ENCODE measurements around the gene ZBTB3. TPM values are rescaled to one million over a fixed set of nuclear protein-coding genes. Genes with fewer than 3 reads are reported as not detected.

Gene ZBTB3
- total and polyA plus RNA-seq, 2 of the 13 experiments (the other 11 are each of a cell fraction or from before 2014, with no cell fraction given) = 3.4 to 5.2 TPM

DNA sequence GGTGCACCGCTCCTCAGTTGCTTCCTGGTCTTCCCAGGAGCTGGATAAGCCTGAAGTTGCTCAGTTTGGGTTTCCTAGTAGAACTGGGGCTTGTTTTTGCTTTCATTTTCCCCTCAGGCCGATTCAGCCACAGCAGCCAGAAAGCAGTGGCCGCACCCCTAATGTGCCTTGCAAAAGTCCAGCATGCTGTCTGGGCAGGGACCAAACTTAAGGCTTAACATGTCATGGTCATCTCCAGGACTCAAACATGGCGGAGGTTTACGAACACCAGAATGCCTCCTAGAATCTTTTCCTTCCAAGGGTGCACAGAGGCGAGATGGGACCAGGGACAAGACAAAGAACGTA is 44.0 kb downstream of the ZBTB3 start (continued):
- TF ChIP-seq NONO (IDR thresholded peaks at IDR 0.05) = no peak
- TF ChIP-seq NONO (CRISPR knock-in tag; conservative IDR thresholded peaks at IDR 0.05) = no peak
- no peak for TF ChIP-seq KMT2A (CRISPR knock-in tag; IDR thresholded peaks at IDR 0.05)
- no peak for TF ChIP-seq HIC2 (CRISPR knock-in tag; IDR thresholded peaks at IDR 0.05; ENCODE audit: low read depth)
- TF ChIP-seq HNF4A (CRISPR knock-in tag; IDR thresholded peaks at IDR 0.05) = no peak

DNA sequence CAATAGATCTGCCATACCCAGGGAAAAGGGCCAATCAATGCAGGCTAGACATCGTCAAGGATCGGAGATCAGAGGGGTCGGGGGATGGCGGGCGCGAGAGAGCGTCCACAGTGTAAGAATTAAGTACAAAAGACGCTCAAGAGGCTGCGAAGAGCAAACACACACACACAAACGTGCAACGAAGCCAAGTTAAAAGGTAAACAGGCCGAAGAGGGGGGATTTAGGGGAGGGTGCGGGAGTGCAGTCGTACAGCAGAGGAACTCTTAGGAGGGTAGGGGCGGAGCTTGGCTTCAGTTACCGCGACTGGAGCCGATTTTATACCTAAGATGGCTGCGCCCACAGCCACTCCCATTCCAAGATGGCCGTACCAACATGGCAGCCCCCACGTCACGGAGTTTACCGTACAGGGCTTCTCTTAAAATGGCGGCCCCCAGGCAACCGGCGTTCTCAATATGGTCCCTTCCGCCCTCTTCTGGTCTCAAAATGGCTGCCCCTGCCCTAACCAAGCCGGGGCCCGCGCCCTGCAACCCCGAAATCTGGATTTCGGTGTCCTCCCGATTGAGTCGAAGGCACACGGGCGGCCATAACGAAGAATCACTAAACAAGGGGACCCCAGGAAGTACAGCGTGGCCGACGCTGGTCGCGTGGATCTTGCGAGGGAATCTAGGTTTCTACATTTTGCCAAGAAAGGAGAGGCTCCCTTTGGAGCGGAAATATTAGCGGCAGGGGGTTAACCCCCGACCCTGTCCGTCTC is 44.5 kb downstream of the ZBTB3 start:
- Histone ChIP-seq H3K4me3 (replicated peaks in 1 of 3; ENCODE audit: insufficient read depth in 1 of 3, low read depth in 2 of 3, low read length in 3 of 3) (no peak overlapping the region), H3K9me3 (ENCODE audit: low read length) (no peaks in the 10 kb centered on the region), H3K27ac (ENCODE audit: extremely low read length, insufficient read depth, low read length) (no peak overlapping the region), H3K27me3 (ENCODE audit: control insufficient read depth in 1 of 2, insufficient read depth in 2 of 2, low read length in 2 of 2) (no peaks in the 10 kb centered on the region), H3K4me1 (ENCODE audit: insufficient read depth, low read length) (peaks cover 18% of the 10 kb centered on the region), H2AFZ (ENCODE audit: low read length) (no peak overlapping the region), H3K36me3 (replicated peaks in 1 of 2; ENCODE audit: control insufficient read depth in 1 of 2, insufficient read depth in 2 of 2, low read length in 2 of 2) (peaks cover 12 to 53% of the 10 kb centered on the region in 2 experiments), H4K20me1 (ENCODE audit: insufficient read depth, low read length) (peaks cover 6% of the 10 kb centered on the region; the same call in 1 of the 2 replicates), H3K4me2 (ENCODE audit: low read depth, low read length) (no peak overlapping the region), H3K79me2 (ENCODE audit: insufficient read depth, low read length) (no peaks in the 10 kb centered on the region), H3K9ac (ENCODE audit: insufficient read depth, low read depth, low read length) (no peak overlapping the region)
- no TSS peak for BruUV-seq (replicated peaks)
- ChIA-PET POLR2A (interaction anchor here (1.4 kb wide), 1 partner anchor 44 kb away, joined by 4 read pairs; the partner anchor contains the start of gene ZBTB3), CTCF (ENCODE audit: low intra/inter-chr PET ratio, low total read pairs) (no interaction called here)
- ATAC-seq (no peak), FAIRE-seq (no peak), DNase-seq (ENCODE audit: low spot score) (no peak)
- intact Hi-C loops (cut with micrococcal nuclease; ENCODE audit: unreplicated experiment) = no loop called here
- in situ Hi-C loops (cut with HindIII; ENCODE audit: extremely low pct_ligation_motif_present, low pct_unique_long_range_greater_than_20kb) = loop anchor here (10.0 kb wide), 1 partner anchor 315 kb away; no protein-coding TSS in a partner anchor
- TF ChIP-seq NONO (IDR thresholded peaks at IDR 0.05) = no peak
- 0 out of 2 replicates have a peak, but pooled peaks have one; percentile 21 for TF ChIP-seq NONO (CRISPR knock-in tag; conservative IDR thresholded peaks at IDR 0.05)
- TF ChIP-seq TEAD3 (CRISPR knock-in tag; optimal IDR thresholded peaks at IDR 0.05; ENCODE audit: borderline replicate concordance) = no peak
- no peak for TF ChIP-seq MLLT10 (CRISPR knock-in tag; IDR thresholded peaks at IDR 0.05)
- 0 out of 2 replicates have a peak, but pooled peaks have one; percentile 21 for TF ChIP-seq HOXA3 (CRISPR knock-in tag; IDR thresholded peaks at IDR 0.05)
- TF ChIP-seq YY1 (IDR thresholded peaks at IDR 0.05; ENCODE audit: insufficient read depth, insufficient replicate concordance, low read depth, low read length) = peak; percentile 55
- peak; percentile 92 for TF ChIP-seq AGO2 (optimal IDR thresholded peaks at IDR 0.05; ENCODE audit: low read depth, low read length)
- TF ChIP-seq RBFOX2 (IDR thresholded peaks at IDR 0.05; ENCODE audit: low read depth, low read length) = peak; percentile 59; the same call in 1 of the 2 replicates
- 98% methylated on average over 47 of the region's 47 CpGs for WGBS (ENCODE audit: low lambda C conversion rate)
